ENCODE data around the gene LMF1. TPM values are rescaled to one million over a fixed set of nuclear protein-coding genes. Genes with fewer than 3 reads are reported as not detected.

LMF1 gene
- total and polyA plus RNA-seq, 2 donors from 2014 or later, result 15.4 to 28.6 TPM

DNA sequence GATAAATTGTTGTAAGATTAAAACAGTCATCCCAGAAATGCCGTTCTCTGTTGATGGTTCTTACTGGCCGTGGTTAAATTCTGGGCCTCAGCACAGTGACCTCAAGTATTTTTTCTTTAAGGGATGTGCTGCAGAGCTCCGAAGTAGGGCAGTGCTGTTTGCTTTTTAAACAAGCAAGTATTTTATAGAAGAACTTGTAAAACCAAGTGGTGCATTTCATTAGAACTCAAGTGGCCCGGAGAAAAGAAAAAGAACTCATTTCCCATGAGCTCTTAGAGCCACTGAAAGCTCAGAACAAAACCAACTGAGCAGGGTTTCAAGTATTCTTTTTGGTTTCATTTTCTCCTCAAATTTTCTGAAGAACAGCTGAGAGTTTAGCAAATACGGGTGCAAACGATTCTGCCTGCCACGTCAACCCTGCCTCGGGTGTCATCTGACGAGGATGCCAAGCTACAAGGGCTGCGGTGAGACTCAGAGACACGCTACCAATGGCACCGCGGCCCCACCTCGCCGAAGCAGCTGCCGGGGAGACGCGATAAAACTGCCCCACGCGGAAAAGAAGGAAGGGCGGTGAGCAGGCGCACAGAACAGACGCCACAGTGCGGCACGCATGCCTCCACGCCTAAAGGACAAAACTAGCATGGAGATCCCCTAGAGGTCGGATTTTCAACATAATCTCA lies 6.3 kb downstream of the LMF1 start:
- no peak overlapping the region for H3K9ac ChIP-seq (ENCODE audit: low read length in 3 of 3)
- H3K4me1 ChIP-seq (ENCODE audit: control insufficient read depth in 2 of 3, insufficient read depth in 2 of 3, low read depth in 1 of 3, low read length in 3 of 3), result peaks cover 0 to 3% (median 2%) of the 10 kb centered on the region in 3 donors
- H3K4me3 ChIP-seq (ENCODE audit: low read length in 3 of 3), result no peak overlapping the region
- FAIRE-seq (no peak), DNase-seq (peak in 2 of 5 donors; percentile 30 to 56)
- intact Hi-C loops (cut with DNase I), result no loop called here
- no peaks in the 10 kb centered on the region for H3K36me3 ChIP-seq (ENCODE audit: control insufficient read depth in 2 of 3, insufficient read depth in 3 of 3, low read length in 3 of 3)
- H3K27ac ChIP-seq (ENCODE audit: low read depth in 2 of 2, low read length in 2 of 2), result no peak overlapping the region
- TF ChIP-seq, protein P1, sequence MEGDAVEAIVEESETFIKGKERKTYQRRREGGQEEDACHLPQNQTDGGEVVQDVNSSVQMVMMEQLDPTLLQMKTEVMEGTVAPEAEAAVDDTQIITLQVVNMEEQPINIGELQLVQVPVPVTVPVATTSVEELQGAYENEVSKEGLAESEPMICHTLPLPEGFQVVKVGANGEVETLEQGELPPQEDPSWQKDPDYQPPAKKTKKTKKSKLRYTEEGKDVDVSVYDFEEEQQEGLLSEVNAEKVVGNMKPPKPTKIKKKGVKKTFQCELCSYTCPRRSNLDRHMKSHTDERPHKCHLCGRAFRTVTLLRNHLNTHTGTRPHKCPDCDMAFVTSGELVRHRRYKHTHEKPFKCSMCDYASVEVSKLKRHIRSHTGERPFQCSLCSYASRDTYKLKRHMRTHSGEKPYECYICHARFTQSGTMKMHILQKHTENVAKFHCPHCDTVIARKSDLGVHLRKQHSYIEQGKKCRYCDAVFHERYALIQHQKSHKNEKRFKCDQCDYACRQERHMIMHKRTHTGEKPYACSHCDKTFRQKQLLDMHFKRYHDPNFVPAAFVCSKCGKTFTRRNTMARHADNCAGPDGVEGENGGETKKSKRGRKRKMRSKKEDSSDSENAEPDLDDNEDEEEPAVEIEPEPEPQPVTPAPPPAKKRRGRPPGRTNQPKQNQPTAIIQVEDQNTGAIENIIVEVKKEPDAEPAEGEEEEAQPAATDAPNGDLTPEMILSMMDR (IDR thresholded peaks at IDR 0.05; ENCODE audit: borderline replicate concordance, extremely low read depth, insufficient read depth), result no peak
- no peaks in the 10 kb centered on the region for H3K9me3 ChIP-seq (ENCODE audit: control insufficient read depth in 2 of 3, insufficient read depth in 1 of 3, low read length in 3 of 3)
- H3K27me3 ChIP-seq (ENCODE audit: control insufficient read depth, insufficient read depth, low read length), result no peaks in the 10 kb centered on the region

- Histone ChIP-seq H3K9ac (ENCODE audit: low read length in 3 of 3) (no peak overlapping the region), H3K9me3 (ENCODE audit: control insufficient read depth in 2 of 3, insufficient read depth in 1 of 3, low read length in 3 of 3) (no peaks in the 10 kb centered on the region), H3K36me3 (ENCODE audit: control insufficient read depth in 2 of 3, insufficient read depth in 3 of 3, low read length in 3 of 3) (no peaks in the 10 kb centered on the region), H3K4me3 (ENCODE audit: low read length in 3 of 3) (no peak overlapping the region), H3K4me1 (ENCODE audit: control insufficient read depth in 2 of 3, insufficient read depth in 2 of 3, low read depth in 1 of 3, low read length in 3 of 3) (no peaks in the 10 kb centered on the region), H3K27me3 (ENCODE audit: control insufficient read depth, insufficient read depth, low read length) (no peaks in the 10 kb centered on the region), H3K27ac (ENCODE audit: low read depth in 2 of 2, low read length in 2 of 2) (no peak overlapping the region)
- FAIRE-seq (no peak), DNase-seq (peak in 2 of 5 donors; percentile 16 to 23)
- intact Hi-C loops (cut with DNase I), result no loop called here
- TF ChIP-seq, protein P1 (IDR thresholded peaks at IDR 0.05; ENCODE audit: borderline replicate concordance, extremely low read depth, insufficient read depth), result no peak
Measured at GRCh38 chr16:963913-964312, 6.9 kb downstream of the LMF1 start.

DNA sequence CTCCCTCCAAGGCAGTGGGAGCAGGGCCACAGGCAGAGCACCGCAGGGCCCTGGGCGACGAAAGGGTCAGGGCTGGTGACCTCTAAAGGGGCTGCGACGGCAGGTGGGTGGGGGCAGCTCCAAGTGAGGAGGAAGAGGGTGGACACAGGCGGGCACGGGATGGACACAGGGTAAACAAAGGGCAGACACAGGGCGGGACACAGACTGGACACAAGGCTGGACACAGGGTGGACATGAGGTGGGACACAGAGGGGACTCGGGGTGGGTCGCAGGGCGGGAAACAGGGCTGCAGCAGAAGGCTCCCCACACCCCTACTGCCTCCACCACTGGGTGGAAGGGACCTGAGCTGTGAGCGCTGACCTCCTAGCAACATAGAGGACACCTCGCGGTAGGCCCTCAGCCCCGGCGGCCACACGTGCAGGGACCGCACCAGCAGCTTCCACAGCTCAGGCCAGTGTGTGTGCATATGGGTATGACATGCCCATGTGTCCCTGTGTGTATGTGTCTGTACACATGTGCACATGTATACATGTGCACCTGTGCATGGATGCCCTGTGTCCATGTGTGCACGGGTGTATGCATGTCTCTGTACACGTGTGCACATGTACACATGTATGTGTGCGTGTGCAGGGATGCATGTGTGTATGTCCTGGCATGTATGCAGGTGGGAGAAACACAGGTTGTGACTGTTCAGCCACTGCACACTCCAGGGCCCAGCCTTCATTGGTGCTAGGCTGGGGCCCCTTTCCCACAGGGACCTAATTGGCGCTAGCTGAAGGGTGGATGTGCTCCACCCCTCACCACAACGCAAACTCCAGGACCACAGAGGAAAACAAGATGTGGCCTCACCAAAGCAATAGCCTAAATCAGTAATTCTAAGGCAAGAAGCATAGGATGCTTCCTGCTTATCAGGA lies 7.6 kb downstream of the LMF1 start:
- Histone ChIP-seq H3K4me1 (ENCODE audit: control insufficient read depth in 2 of 3, insufficient read depth in 2 of 3, low read depth in 1 of 3, low read length in 3 of 3) (no peaks in the 10 kb centered on the region), H3K36me3 (ENCODE audit: control insufficient read depth in 2 of 3, insufficient read depth in 3 of 3, low read length in 3 of 3) (no peaks in the 10 kb centered on the region), H3K27me3 (ENCODE audit: control insufficient read depth, insufficient read depth, low read length) (no peaks in the 10 kb centered on the region), H3K9ac (ENCODE audit: low read length in 3 of 3) (no peak overlapping the region), H3K4me3 (ENCODE audit: low read length in 3 of 3) (no peak overlapping the region), H3K9me3 (ENCODE audit: control insufficient read depth in 2 of 3, insufficient read depth in 1 of 3, low read length in 3 of 3) (no peaks in the 10 kb centered on the region), H3K27ac (ENCODE audit: low read depth in 2 of 2, low read length in 2 of 2) (no peak overlapping the region)
- DNase-seq (peak in 1 of 5 donors; percentile 59), FAIRE-seq (no peak)
- TF ChIP-seq, protein P1 (IDR thresholded peaks at IDR 0.05; ENCODE audit: borderline replicate concordance, extremely low read depth, insufficient read depth), result no peak
- intact Hi-C loops (cut with DNase I), result no loop called here

All from kidney (tissue), 14 donors.